A549 (cell line): ENCODE results near the gene PLSCR3. TPM values are rescaled to one million over a fixed set of nuclear protein-coding genes. Genes with fewer than 3 reads are reported as not detected.

Experiments used
- ATAC-seq, 2 experiments: fragments of 200-7000 bp in 1 of 2; fragments of >200 bp in 1 of 2; cut with Nextera tagmentation in 1 of 2; cut with Tn5 transposase in 1 of 2; 3 replicates each; pipeline versions ENCODE4 v1.8.0 to v1.9.1; 2018 to 2020; ENCODE audit warnings: mild to moderate bottlenecking in 1 of 2, moderate library complexity in 1 of 2
- CTCF ChIA-PET: fragments of 300-600 bp; sonication (Branson Sonifier 250); formaldehyde crosslinking; extraction: SDS; loops from one replicate; lab custom pipeline; 2021; ENCODE audit warnings: antibody characterized with exemption, inconsistent platforms; lab: Yijun Ruan, JAX
- POLR2A ChIA-PET: fragments of 350-600 bp; formaldehyde crosslinking; extraction: SDS; loops from one replicate; lab custom pipeline; 2021; ENCODE audit warnings: antibody characterized with exemption, inconsistent platforms; lab: Yijun Ruan, JAX
- DNase-seq, 2 experiments: peaks; one replicate each; pipeline versions ENCODE4 v3.0.0 to v3.0.0-alpha.2; 2011 to 2016; ENCODE audit warnings: low read depth in 1 of 2, low spot score in 1 of 2
- FAIRE-seq: peaks from 2 replicates; lab custom pipeline; 2011; peaks lifted over from hg19 to GRCh38; lab: Jason Lieb, UNC
- H3K27ac ChIP-seq, 2 experiments: fragments of >200 bp; sonication (Bioruptor Twin); formaldehyde crosslinking; 3 replicates each; pipeline ENCODE4 v1.5.1; 2016 to 2017
- H3K4me1 ChIP-seq: fragments of >200 bp; sonication (Bioruptor Twin); formaldehyde crosslinking; 3 replicates; pipeline ENCODE4 v1.6.1; 2016
- H3K4me2 ChIP-seq: fragments of >200 bp; sonication (Bioruptor Twin); formaldehyde crosslinking; 3 replicates; pipeline ENCODE4 v1.6.1; 2016
- H3K4me3 ChIP-seq: fragments of >200 bp; sonication (Bioruptor Twin); formaldehyde crosslinking; 3 replicates; pipeline ENCODE4 v1.5.1; 2016
- H3K9me3 ChIP-seq: fragments of >200 bp; sonication (Bioruptor Twin); formaldehyde crosslinking; 3 replicates; pipeline ENCODE4 v1.6.1; 2016
- CBX2 ChIP-seq: fragments of 200-600 bp; sonication (generic); IDR thresholded peaks from 2 replicates; pipeline ENCODE4 v1.6.1; 2016; ENCODE audit warnings: low read depth, mild to moderate bottlenecking, borderline replicate concordance
- CEBPB ChIP-seq, 2 experiments: fragments of >200 bp in 1 of 2; sonication (Bioruptor Twin) in 1 of 2; formaldehyde crosslinking in 1 of 2; IDR thresholded peaks; 2 replicates each; pipeline ENCODE4 v1.6.1; 2012 to 2016
- CHD2 ChIP-seq: fragments of 150-350 bp; IDR thresholded peaks from 2 replicates; pipeline ENCODE4 v1.6.1; 2014; ENCODE audit warnings: low read length; ENCODE audit not compliant: partially characterized antibody
- E2F6 ChIP-seq: IDR thresholded peaks from 2 replicates; pipeline ENCODE4 v1.6.1; 2012; ENCODE audit warnings: low read depth, borderline replicate concordance
- EP300 ChIP-seq, 2 experiments: fragments of >200 bp; sonication (Bioruptor Twin); formaldehyde crosslinking; IDR thresholded peaks; 2 replicates in 1 of 2; 3 replicates in 1 of 2; pipeline ENCODE4 v1.6.1; 2016 to 2017
- FOSL2 ChIP-seq, 2 experiments: fragments of 450-650 bp in 1 of 2; fragments of >200 bp in 1 of 2; sonication (Bioruptor Twin) in 1 of 2; formaldehyde crosslinking; IDR thresholded peaks; 2 replicates each; pipeline versions ENCODE4 v1.5.0 to v1.6.1; 2016 to 2020; ENCODE audit warnings: mild to moderate bottlenecking in 1 of 2, moderate library complexity in 1 of 2
- FOXS1 ChIP-seq: fragments of 250-450 bp; sonication (Bioruptor Pico); IDR thresholded peaks from 2 replicates; pipeline ENCODE4 v1.5.0; 2020; ENCODE audit warnings: mild to moderate bottlenecking, moderate library complexity
- HOXB5 ChIP-seq: fragments of 250-450 bp; sonication (Bioruptor Pico); IDR thresholded peaks from 2 replicates; pipeline ENCODE4 v1.5.0; 2020; ENCODE audit warnings: mild to moderate bottlenecking, moderate library complexity
- JUN ChIP-seq, 2 experiments: fragments of >200 bp; sonication (Bioruptor Twin); formaldehyde crosslinking; IDR thresholded peaks; 2 replicates in 1 of 2; 3 replicates in 1 of 2; pipeline ENCODE4 v1.6.1; 2016 to 2017
- MAZ ChIP-seq: fragments of 150-350 bp; IDR thresholded peaks from 2 replicates; pipeline ENCODE4 v1.6.1; 2014; ENCODE audit warnings: antibody characterized with exemption, low read depth, low read length, borderline replicate concordance
- PHF8 ChIP-seq: fragments of 200-600 bp; sonication (generic); IDR thresholded peaks from 2 replicates; pipeline ENCODE4 v1.6.1; 2016; ENCODE audit warnings: low read depth, mild to moderate bottlenecking, antibody characterized with exemption, moderate library complexity, borderline replicate concordance
- POLR2A ChIP-seq: IDR thresholded peaks from 2 replicates; pipeline ENCODE4 v1.6.1; 2012; ENCODE audit warnings: mild to moderate bottlenecking, low read length
- POLR2AphosphoS2 ChIP-seq: conservative IDR thresholded peaks from 2 replicates; pipeline ENCODE4 v1.6.1; 2012; ENCODE audit warnings: low read length, improper control_type of control experiment, inconsistent platforms
- RARB ChIP-seq: fragments of 250-450 bp; sonication (Bioruptor Pico); IDR thresholded peaks from 2 replicates; pipeline ENCODE4 v1.8.0; 2021; ENCODE audit warnings: mild to moderate bottlenecking, moderate library complexity
- RFX5 ChIP-seq: fragments of 450-650 bp; IDR thresholded peaks from 2 replicates; pipeline ENCODE4 v1.7.1; 2014; ENCODE audit warnings: antibody characterized with exemption, mild to moderate bottlenecking, moderate library complexity
- TFCP2L1 ChIP-seq: fragments of 250-450 bp; sonication (Bioruptor Pico); IDR thresholded peaks from 2 replicates; pipeline ENCODE4 v1.5.0; 2021; ENCODE audit warnings: mild to moderate bottlenecking
- TP53 ChIP-seq: fragments of 250-450 bp; sonication (Bioruptor Pico); IDR thresholded peaks from 2 replicates; pipeline ENCODE4 v1.5.0; 2021; ENCODE audit warnings: mild to moderate bottlenecking, moderate library complexity
- ZC3H11A ChIP-seq: fragments of 450-650 bp; IDR thresholded peaks from 2 replicates; pipeline ENCODE4 v1.6.1; 2014; ENCODE audit warnings: antibody characterized with exemption, mild to moderate bottlenecking
- WGBS: methylation state at CpG from one replicate; pipeline ENCODE4 v1.1.6; 2017; ENCODE audit errors: missing lambda C conversion rate; 5-methylcytosine and 5-hydroxymethylcytosine counted together
- polyA plus RNA-seq, 4 experiments: library from polyadenylated mRNA; depleted of rRNA in 3 of 4; stranded (reverse); fragments of >200 nt; fragmentation: RNase III in 1 of 4; extraction: RNeasy Plus Mini Kit Qiagen cat#74134 plus additional on column Dnase treatment in 1 of 4; gene quantifications; 2 replicates in 3 of 4; 3 replicates in 1 of 4; pipeline ENCODE4 v1.2.3, GENCODE V29; 2011 to 2017
- TF ChIP-seq, protein P1 (sequence below): fragments of >200 bp; sonication (Bioruptor Twin); formaldehyde crosslinking; IDR thresholded peaks from 3 replicates; pipeline ENCODE4 v1.6.1; 2016
- TF ChIP-seq, protein P2 (sequence below): fragments of >200 bp; sonication (Bioruptor Twin); formaldehyde crosslinking; IDR thresholded peaks from 3 replicates; pipeline ENCODE4 v1.5.1; 2016

The PLSCR3 gene
- polyA plus RNA-seq, 2 of the 4 experiments (the other 2 are of a cell fraction): 11.0 to 29.6 TPM

GRCh38 chr17:7427549-7427948 is 33.2 kb upstream of the PLSCR3 start:
- TF ChIP-seq RFX5: no peak
- TF ChIP-seq, protein P1, sequence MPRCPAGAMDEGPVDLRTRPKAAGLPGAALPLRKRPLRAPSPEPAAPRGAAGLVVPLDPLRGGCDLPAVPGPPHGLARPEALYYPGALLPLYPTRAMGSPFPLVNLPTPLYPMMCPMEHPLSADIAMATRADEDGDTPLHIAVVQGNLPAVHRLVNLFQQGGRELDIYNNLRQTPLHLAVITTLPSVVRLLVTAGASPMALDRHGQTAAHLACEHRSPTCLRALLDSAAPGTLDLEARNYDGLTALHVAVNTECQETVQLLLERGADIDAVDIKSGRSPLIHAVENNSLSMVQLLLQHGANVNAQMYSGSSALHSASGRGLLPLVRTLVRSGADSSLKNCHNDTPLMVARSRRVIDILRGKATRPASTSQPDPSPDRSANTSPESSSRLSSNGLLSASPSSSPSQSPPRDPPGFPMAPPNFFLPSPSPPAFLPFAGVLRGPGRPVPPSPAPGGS: no peak
- TF ChIP-seq E2F6: no peak
- no peak for TF ChIP-seq POLR2A
- TF ChIP-seq, protein P2, sequence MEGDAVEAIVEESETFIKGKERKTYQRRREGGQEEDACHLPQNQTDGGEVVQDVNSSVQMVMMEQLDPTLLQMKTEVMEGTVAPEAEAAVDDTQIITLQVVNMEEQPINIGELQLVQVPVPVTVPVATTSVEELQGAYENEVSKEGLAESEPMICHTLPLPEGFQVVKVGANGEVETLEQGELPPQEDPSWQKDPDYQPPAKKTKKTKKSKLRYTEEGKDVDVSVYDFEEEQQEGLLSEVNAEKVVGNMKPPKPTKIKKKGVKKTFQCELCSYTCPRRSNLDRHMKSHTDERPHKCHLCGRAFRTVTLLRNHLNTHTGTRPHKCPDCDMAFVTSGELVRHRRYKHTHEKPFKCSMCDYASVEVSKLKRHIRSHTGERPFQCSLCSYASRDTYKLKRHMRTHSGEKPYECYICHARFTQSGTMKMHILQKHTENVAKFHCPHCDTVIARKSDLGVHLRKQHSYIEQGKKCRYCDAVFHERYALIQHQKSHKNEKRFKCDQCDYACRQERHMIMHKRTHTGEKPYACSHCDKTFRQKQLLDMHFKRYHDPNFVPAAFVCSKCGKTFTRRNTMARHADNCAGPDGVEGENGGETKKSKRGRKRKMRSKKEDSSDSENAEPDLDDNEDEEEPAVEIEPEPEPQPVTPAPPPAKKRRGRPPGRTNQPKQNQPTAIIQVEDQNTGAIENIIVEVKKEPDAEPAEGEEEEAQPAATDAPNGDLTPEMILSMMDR: no peak
- no peak for TF ChIP-seq CEBPB (IDR thresholded peaks at IDR 0.05)
- TF ChIP-seq POLR2AphosphoS2: no peak
- TF ChIP-seq RARB: no peak
- no peak for TF ChIP-seq HOXB5 (CRISPR knock-in tag)
- TF ChIP-seq EP300 (IDR thresholded peaks at IDR 0.05): no peak
- TF ChIP-seq ZC3H11A: no peak
- no peak for TF ChIP-seq TFCP2L1 (CRISPR knock-in tag)
- no peak for TF ChIP-seq PHF8
- TF ChIP-seq CHD2: no peak
- no peak for TF ChIP-seq FOXS1 (CRISPR knock-in tag)
- ATAC-seq: no peak; a peak in 1 of 6 replicates
- WGBS: 88% methylated on average over 7 of the region's 7 CpGs
- Histone ChIP-seq H3K4me3 (no peak overlapping the region), H3K27ac (no peak overlapping the region), H3K4me1 (no peaks in the 10 kb centered on the region), H3K4me2 (no peak overlapping the region), H3K9me3 (no peaks in the 10 kb centered on the region)
- DNase-seq: no peak
- FAIRE-seq: no peak
- ChIA-PET CTCF (interaction anchor here (0.9 to 5.7 kb wide), 4 partner anchors 8 to 133 kb away, joined by 3 to 50 read pairs (median 8); partner anchors contain the start of genes TMEM102 and TMEM95), POLR2A (no interaction called here)

- Histone ChIP-seq H3K27ac (no peak overlapping the region), H3K4me2 (no peak overlapping the region), H3K4me3 (no peak overlapping the region), H3K4me1 (no peaks in the 10 kb centered on the region)
- ChIA-PET CTCF (interaction anchor here (0.9 to 5.7 kb wide), 4 partner anchors 9 to 134 kb away, joined by 3 to 50 read pairs (median 8); partner anchors contain the start of genes TMEM102 and TMEM95), POLR2A (no interaction called here)
- no peak for FAIRE-seq
- 85% methylated on average over 23 of the region's 29 CpGs for WGBS
- peak in 1 of 2 experiments; percentile 7; a peak in 1 of 6 replicates for ATAC-seq
- TF ChIP-seq E2F6 (no peak), FOSL2 (IDR thresholded peaks at IDR 0.05) (no peak), FOSL2 (CRISPR knock-in tag; IDR thresholded peaks at IDR 0.05) (no peak)
- TF ChIP-seq, all 56 proteins: peak for 0
- no peaks in the 10 kb centered on the region for H3K9me3 ChIP-seq
- no peak for DNase-seq
Measured at GRCh38 chr17:7426896-7427489, 32.7 kb upstream of the PLSCR3 start.

DNA sequence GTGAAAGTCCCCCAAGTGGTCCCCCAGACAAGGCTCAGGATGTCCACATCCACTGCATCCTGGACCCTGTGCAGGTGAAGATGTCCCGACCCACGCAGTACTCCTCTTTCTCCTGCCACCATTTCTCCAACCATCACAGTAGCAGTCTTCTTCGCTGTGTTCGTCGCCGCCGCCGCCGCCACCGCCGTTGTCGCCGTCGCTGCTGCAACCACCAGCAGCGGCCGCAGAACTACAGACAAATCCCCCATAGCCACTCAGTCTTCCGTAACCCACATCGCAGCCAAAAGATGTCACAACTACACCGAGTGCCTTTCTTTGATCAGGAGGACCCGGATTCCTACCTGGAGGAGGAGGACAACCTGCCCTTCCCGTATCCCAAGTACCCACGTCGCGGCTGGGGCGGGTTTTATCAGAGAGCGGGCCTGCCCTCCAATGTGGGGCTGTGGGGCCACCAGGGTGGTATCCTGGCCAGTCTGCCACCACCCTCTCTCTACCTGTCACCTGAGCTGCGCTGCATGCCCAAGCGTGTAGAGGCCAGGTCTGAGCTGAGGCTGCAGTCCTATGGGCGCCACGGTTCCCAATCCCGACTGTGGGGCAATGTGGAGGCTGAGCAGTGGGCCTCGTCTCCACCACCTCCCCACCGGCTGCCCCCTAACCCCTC is 32.0 kb upstream of the PLSCR3 start:
- ATAC-seq: no peak
- DNase-seq: no peak
- H3K4me2 ChIP-seq: no peak overlapping the region
- ChIA-PET CTCF (interaction anchor here (0.8 to 5.7 kb wide), 4 partner anchors 10 to 135 kb away, joined by 3 to 50 read pairs (median 8); partner anchors contain the start of genes TMEM102 and TMEM95), POLR2A (interaction anchor here (1.9 kb wide), 1 partner anchor 9 kb away, joined by 9 read pairs; the partner anchor contains the start of gene TMEM102)
- no peak overlapping the region for H3K4me3 ChIP-seq
- 83% methylated on average over 27 of the region's 33 CpGs for WGBS
- H3K9me3 ChIP-seq: no peaks in the 10 kb centered on the region
- H3K27ac ChIP-seq: no peak overlapping the region
- TF ChIP-seq RARB (no peak), CBX2 (no peak), JUN (IDR thresholded peaks at IDR 0.05) (no peak), MAZ (no peak), TP53 (CRISPR knock-in tag) (no peak)
- H3K4me1 ChIP-seq: no peaks in the 10 kb centered on the region
- FAIRE-seq: no peak
